Esophagus muscularis mucosa (tissue), 4 donors: ENCODE results near the gene SEC23A. TPM values are rescaled to one million over a fixed set of nuclear protein-coding genes. Genes with fewer than 3 reads are reported as not detected.

Experiments used
- DNase-seq: peaks from one replicate; pipeline ENCODE4 v3.0.0-alpha.2; 2017; ENCODE audit errors: extremely low spot score
- H3K27ac ChIP-seq, 4 donors: fragments of 200-600 bp; sonication (generic); replicated peaks in 1 of 4; 1 replicate in 3 of 4; 2 replicates in 1 of 4; pipeline ENCODE4 v1.5.1; 2016 to 2019; ENCODE audit warnings: mild to moderate bottlenecking in 1 of 4
- H3K27me3 ChIP-seq, 4 donors: fragments of 200-600 bp; sonication (generic); one replicate each; pipeline versions ENCODE4 v1.5.1 to v1.6.0; 2016 to 2019
- H3K36me3 ChIP-seq, 4 donors: fragments of 200-600 bp; sonication (generic); one replicate each; pipeline ENCODE4 v1.5.1; 2016 to 2019
- H3K4me1 ChIP-seq, 4 donors: fragments of 200-600 bp; sonication (generic); one replicate each; pipeline ENCODE4 v1.5.1; 2016 to 2019
- H3K4me3 ChIP-seq, 4 donors: fragments of 200-600 bp; sonication (generic); 1 replicate in 2 of 4; 2 replicates in 2 of 4; pipeline ENCODE4 v1.5.1; 2016 to 2019; ENCODE audit warnings: mild to moderate bottlenecking in 4 of 4, moderate library complexity in 1 of 4
- H3K9me3 ChIP-seq, 4 donors: fragments of 200-600 bp; sonication (generic); 1 replicate in 3 of 4; 2 replicates in 1 of 4; pipeline ENCODE4 v1.5.1; 2016 to 2019
- CTCF ChIP-seq, 3 experiments: fragments of 200-600 bp in 2 of 3; fragments of 450-650 bp in 1 of 3; sonication (generic) in 2 of 3; IDR thresholded peaks; one replicate each; pipeline ENCODE4 v1.5.1; 2017 to 2019; ENCODE audit warnings: antibody characterized with exemption in 3 of 3, mild to moderate bottlenecking in 2 of 3, moderate library complexity in 1 of 3
- EP300 ChIP-seq: sonication (generic); formaldehyde crosslinking; IDR thresholded peaks from one replicate; pipeline ENCODE4 v1.6.1; 2017; ENCODE audit warnings: antibody characterized with exemption
- POLR2A ChIP-seq: fragments of 450-650 bp; IDR thresholded peaks from one replicate; pipeline ENCODE4 v1.6.1; 2017; ENCODE audit warnings: antibody characterized with exemption, moderate library complexity, mild to moderate bottlenecking, low read depth
- POLR2AphosphoS5 ChIP-seq, 2 donors: sonication (generic); formaldehyde crosslinking; IDR thresholded peaks; one replicate each; pipeline ENCODE4 v1.6.1; 2017; ENCODE audit warnings: antibody characterized with exemption in 2 of 2
- WGBS: methylation state at CpG from one replicate; pipeline ENCODE4 v1.1.5; 2018; 5-methylcytosine and 5-hydroxymethylcytosine counted together
- intact Hi-C: fragments of 100-400 bp; cut with DNase I; formaldehyde crosslinking; loops from one replicate; pipeline ENCODE4 v1.15.1; 2023
- total RNA-seq, 4 donors: library from RNA; depleted of rRNA; stranded (reverse); fragments of >200 nt; gene quantifications; one replicate each; pipeline versions ENCODE4 v1.1.0 to v1.2.1, GENCODE V29; 2016

The SEC23A gene
- total RNA-seq, 4 donors from 2014 or later, result 181 to 222 (median 203) TPM

GRCh38 chr14:38993981-38994380, 109.1 kb downstream of the SEC23A start:
- Histone ChIP-seq H3K36me3 (no peaks in the 10 kb centered on the region), H3K27ac (no peak overlapping the region), H3K4me3 (no peak overlapping the region), H3K9me3 (no peaks in the 10 kb centered on the region), H3K27me3 (no peaks in the 10 kb centered on the region), H3K4me1 (peaks cover 5 to 15% (median 8%) of the 10 kb centered on the region in 4 donors)
- intact Hi-C loops, result no loop called here
- WGBS, result 44% methylated on average over 2 of the region's 2 CpGs
- TF ChIP-seq POLR2AphosphoS5 (IDR thresholded peaks at IDR 0.05) (no peak), CTCF (IDR thresholded peaks at IDR 0.05) (no peak), EP300 (no peak)
- no peak for DNase-seq

- WGBS, result 68% methylated on average over 4 of the region's 4 CpGs
Observed at GRCh38 chr14:38992067-38992844, 110.8 kb downstream of the SEC23A start.

GRCh38 chr14:38991299-38991698, 111.7 kb downstream of the SEC23A start:
- H3K36me3 ChIP-seq, result no peaks in the 10 kb centered on the region
- H3K27ac ChIP-seq, result no peak overlapping the region
- intact Hi-C loops, result no loop called here
- TF ChIP-seq CTCF (IDR thresholded peaks at IDR 0.05), result no peak
- TF ChIP-seq POLR2AphosphoS5 (IDR thresholded peaks at IDR 0.05), result no peak
- TF ChIP-seq POLR2A, result no peak
- no peak for TF ChIP-seq EP300
- H3K9me3 ChIP-seq, result no peaks in the 10 kb centered on the region
- DNase-seq, result no peak
- H3K4me3 ChIP-seq, result no peak overlapping the region
- no peaks in the 10 kb centered on the region for H3K27me3 ChIP-seq
- WGBS, result 94% methylated on average over 1 of the region's 1 CpG
- peaks cover 5 to 15% (median 8%) of the 10 kb centered on the region in 4 donors for H3K4me1 ChIP-seq

More at GRCh38 chr14:38992067-38992844, 110.8 kb downstream of the SEC23A start:
- Histone ChIP-seq H3K4me3 (no peak overlapping the region), H3K36me3 (no peaks in the 10 kb centered on the region), H3K4me1 (peaks cover 5 to 15% (median 8%) of the 10 kb centered on the region in 4 donors), H3K9me3 (no peaks in the 10 kb centered on the region), H3K27me3 (no peaks in the 10 kb centered on the region), H3K27ac (no peak overlapping the region)
- TF ChIP-seq POLR2A, result no peak
- no peak for TF ChIP-seq EP300
- TF ChIP-seq CTCF (IDR thresholded peaks at IDR 0.05), result no peak
- no peak for TF ChIP-seq POLR2AphosphoS5 (IDR thresholded peaks at IDR 0.05)
- intact Hi-C loops, result no loop called here
- DNase-seq, result no peak

GRCh38 chr14:38989922-38990546, 113.0 kb downstream of the SEC23A start:
- H3K27ac ChIP-seq, result peak overlapping the region in 1 of 4 donors; percentile 37
- TF ChIP-seq POLR2A (no peak), POLR2AphosphoS5 (IDR thresholded peaks at IDR 0.05) (no peak), EP300 (no peak), CTCF (IDR thresholded peaks at IDR 0.05) (no peak)
- no peaks in the 10 kb centered on the region for H3K36me3 ChIP-seq
- H3K27me3 ChIP-seq, result no peaks in the 10 kb centered on the region
- intact Hi-C loops, result no loop called here
- WGBS, result 62% methylated on average over 2 of the region's 2 CpGs
- no peak for DNase-seq
- peak overlapping the region in 2 of 4 donors; percentile 5 to 23 for H3K4me3 ChIP-seq
- H3K9me3 ChIP-seq, result no peaks in the 10 kb centered on the region
- peaks cover 0 to 10% (median 5%) of the 10 kb centered on the region in 4 donors for H3K4me1 ChIP-seq
